A673 (cell line): ENCODE data around the gene CUX1. TPM values are rescaled to one million over a fixed set of nuclear protein-coding genes. Genes with fewer than 3 reads are reported as not detected.

Experiments used
- BruUV-seq: library from RNA; stranded (reverse); fragments of 400-500 nt; replicated peaks from 2 replicates; lab custom pipeline; 2021; lab: Mats Ljungman, UMichigan
- CTCF ChIA-PET: fragments of 300-600 bp; sonication (Branson Sonifier 250); formaldehyde crosslinking; loops from one replicate; lab custom pipeline; 2022; ENCODE audit warnings: antibody characterized with exemption; lab: Charles Lee
- POLR2A ChIA-PET: fragments of 300-600 bp; sonication (Branson Sonifier 250); formaldehyde crosslinking; loops from one replicate; lab custom pipeline; 2022; ENCODE audit warnings: antibody characterized with exemption; ENCODE audit not compliant: low non-redundant PET; lab: Charles Lee
- DNase-seq: peaks from one replicate; pipeline ENCODE4 v3.0.0-alpha.2; 2015; ENCODE audit warnings: low spot score
- H3K27ac ChIP-seq: fragments of 200-600 bp; sonication (generic); 2 replicates; pipeline ENCODE4 v1.5.1; 2016; ENCODE audit warnings: mixed run types, low read depth, mild to moderate bottlenecking, mixed read lengths, antibody characterized with exemption, low read length; ENCODE audit not compliant: poor library complexity, severe bottlenecking
- H3K27me3 ChIP-seq: fragments of 200-600 bp; sonication (generic); replicated peaks from 2 replicates; pipeline ENCODE4 v1.6.1; 2017; ENCODE audit warnings: mixed run types, low read depth, mild to moderate bottlenecking, mixed read lengths, antibody characterized with exemption, low read length; ENCODE audit not compliant: insufficient read depth, poor library complexity
- H3K36me3 ChIP-seq: fragments of 200-600 bp; sonication (generic); 2 replicates; pipeline ENCODE4 v1.6.1; 2016; ENCODE audit warnings: mixed run types, mild to moderate bottlenecking, mixed read lengths, antibody characterized with exemption, low read length; ENCODE audit not compliant: insufficient read depth, poor library complexity, severe bottlenecking
- H3K4me1 ChIP-seq: fragments of 200-600 bp; sonication (generic); 2 replicates; pipeline ENCODE4 v1.6.1; 2017; ENCODE audit warnings: mixed run types, mild to moderate bottlenecking, mixed read lengths, antibody characterized with exemption, low read length; ENCODE audit not compliant: insufficient read depth, poor library complexity, severe bottlenecking
- H3K4me3 ChIP-seq: fragments of 200-600 bp; sonication (generic); 2 replicates; pipeline ENCODE4 v1.5.1; 2016; ENCODE audit warnings: low read depth, mixed run types, mild to moderate bottlenecking, mixed read lengths, low read length; ENCODE audit not compliant: poor library complexity, severe bottlenecking
- H3K9me3 ChIP-seq: fragments of 200-600 bp; sonication (generic); 2 replicates; pipeline ENCODE4 v1.6.1; 2016; ENCODE audit warnings: mixed run types, low read depth, mild to moderate bottlenecking, mixed read lengths, antibody characterized with exemption, low read length; ENCODE audit not compliant: poor library complexity, severe bottlenecking
- EZH2 ChIP-seq: fragments of 200-600 bp; sonication (generic); IDR thresholded peaks from 2 replicates; pipeline ENCODE4 v1.6.1; 2017; ENCODE audit warnings: borderline replicate concordance, low read depth, mild to moderate bottlenecking, mixed read lengths, antibody characterized with exemption, low read length; ENCODE audit not compliant: poor library complexity, severe bottlenecking
- intact Hi-C: fragments of 100-400 bp; cut with micrococcal nuclease; formaldehyde crosslinking; loops from one replicate; pipeline ENCODE4 v1.10.0; 2022; ENCODE audit not compliant: unreplicated experiment
- total RNA-seq: library from RNA; stranded (reverse); gene quantifications from 2 replicates; pipeline ENCODE4 v1.2.3, GENCODE V29; 2021
- TF ChIP-seq, protein P1 (sequence below): fragments of 300-800, 200-600 bp; sonication (generic); conservative IDR thresholded peaks from 2 replicates; pipeline ENCODE4 v1.5.1; 2017; ENCODE audit warnings: low read depth, mild to moderate bottlenecking, antibody characterized with exemption, low read length, moderate library complexity, mixed read lengths

Gene CUX1
- total RNA-seq, 1 experiment from 2014 or later = 49.4 TPM

DNA sequence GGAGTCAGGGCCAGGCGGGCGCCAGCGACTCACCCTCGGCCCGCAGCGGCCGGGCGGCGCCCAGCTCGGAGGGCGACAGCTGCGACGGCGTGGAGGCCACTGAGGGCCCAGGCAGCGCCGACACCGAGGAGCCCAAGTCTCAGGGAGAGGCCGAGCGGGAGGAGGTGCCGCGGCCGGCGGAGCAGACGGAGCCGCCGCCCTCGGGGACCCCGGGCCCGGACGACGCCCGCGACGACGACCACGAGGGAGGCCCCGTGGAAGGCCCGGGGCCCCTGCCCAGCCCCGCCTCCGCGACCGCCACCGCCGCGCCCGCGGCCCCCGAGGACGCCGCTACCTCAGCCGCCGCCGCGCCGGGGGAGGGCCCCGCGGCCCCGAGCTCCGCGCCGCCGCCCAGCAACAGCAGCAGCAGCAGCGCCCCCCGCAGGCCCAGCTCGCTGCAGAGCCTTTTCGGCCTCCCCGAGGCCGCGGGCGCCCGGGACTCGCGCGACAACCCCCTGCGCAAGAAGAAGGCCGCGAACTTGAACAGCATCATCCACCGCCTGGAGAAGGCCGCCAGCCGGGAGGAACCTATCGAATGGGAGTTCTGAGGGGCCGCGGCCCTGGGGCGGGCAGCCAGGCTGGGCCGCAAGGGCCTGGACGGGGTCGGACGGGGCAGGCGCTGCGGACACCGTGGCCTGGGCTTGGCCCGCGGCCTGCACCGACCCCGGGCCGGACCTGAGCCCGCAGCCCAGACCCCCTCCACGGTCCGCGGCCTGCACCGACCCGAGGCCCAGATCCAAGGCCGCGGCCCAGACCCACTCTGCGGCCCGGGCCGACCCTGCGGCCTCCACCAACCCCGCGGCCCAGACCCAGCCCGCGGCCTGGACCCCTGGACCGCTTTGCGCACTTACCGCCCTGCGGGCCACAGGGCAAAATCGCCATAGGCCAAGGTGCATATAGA is 431.3 kb downstream of the CUX1 start:
- intact Hi-C loops = no loop called here
- POLR2A ChIA-PET = no interaction called here
- Histone ChIP-seq H3K9me3 (no peaks in the 10 kb centered on the region), H3K36me3 (peaks cover 3% of the 10 kb centered on the region), H3K27me3 (no peaks in the 10 kb centered on the region), H3K27ac (no peak overlapping the region), H3K4me3 (no peak overlapping the region), H3K4me1 (peaks cover 16% of the 10 kb centered on the region)
- no peak for TF ChIP-seq EZH2
- TF ChIP-seq, protein P1, sequence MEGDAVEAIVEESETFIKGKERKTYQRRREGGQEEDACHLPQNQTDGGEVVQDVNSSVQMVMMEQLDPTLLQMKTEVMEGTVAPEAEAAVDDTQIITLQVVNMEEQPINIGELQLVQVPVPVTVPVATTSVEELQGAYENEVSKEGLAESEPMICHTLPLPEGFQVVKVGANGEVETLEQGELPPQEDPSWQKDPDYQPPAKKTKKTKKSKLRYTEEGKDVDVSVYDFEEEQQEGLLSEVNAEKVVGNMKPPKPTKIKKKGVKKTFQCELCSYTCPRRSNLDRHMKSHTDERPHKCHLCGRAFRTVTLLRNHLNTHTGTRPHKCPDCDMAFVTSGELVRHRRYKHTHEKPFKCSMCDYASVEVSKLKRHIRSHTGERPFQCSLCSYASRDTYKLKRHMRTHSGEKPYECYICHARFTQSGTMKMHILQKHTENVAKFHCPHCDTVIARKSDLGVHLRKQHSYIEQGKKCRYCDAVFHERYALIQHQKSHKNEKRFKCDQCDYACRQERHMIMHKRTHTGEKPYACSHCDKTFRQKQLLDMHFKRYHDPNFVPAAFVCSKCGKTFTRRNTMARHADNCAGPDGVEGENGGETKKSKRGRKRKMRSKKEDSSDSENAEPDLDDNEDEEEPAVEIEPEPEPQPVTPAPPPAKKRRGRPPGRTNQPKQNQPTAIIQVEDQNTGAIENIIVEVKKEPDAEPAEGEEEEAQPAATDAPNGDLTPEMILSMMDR = no peak
- BruUV-seq = no TSS peak
- DNase-seq = no peak
- CTCF ChIA-PET = no interaction called here

DNA sequence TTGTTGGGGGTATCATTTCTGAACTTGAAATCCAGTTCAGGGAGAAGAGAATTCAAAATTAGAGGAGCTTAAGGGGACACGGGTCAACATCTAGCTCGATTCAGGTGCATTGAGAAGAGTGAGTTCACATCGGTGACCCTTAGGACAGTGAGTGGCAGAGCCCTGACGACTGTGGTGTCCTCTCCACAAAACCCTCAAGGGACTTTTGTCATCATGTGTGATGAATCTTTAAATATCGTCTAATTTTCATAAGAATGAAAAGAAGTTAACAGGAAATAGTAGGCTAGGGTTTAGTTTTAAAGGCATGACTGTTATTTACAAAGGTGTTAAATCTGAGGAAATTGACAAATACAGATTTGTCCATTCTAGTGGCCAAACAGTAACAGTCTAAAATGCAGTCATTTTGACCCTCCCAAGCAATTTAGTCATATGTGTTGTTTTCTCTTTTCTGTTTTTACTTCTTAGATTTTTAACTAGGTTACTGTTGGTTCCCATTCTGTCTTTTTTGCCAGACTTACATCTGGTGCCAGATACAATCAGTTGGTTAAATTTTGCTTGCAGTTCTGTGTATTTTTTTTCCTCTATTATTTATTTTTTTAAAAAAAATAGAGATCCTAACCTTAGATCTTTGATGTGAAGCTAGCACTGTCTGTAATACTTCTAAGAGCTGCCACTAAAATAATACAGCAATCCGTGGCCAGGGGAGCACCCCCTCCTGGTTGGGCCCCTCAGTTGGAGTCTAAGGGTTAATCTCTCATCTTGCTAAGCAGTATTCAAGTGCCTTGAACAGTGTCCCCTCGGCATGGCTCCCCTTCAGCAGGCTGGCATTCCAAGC is 434.3 kb downstream of the CUX1 start:
- TF ChIP-seq, protein P1 = no peak
- TF ChIP-seq EZH2 = no peak
- BruUV-seq = TSS peak; percentile 25
- H3K36me3 ChIP-seq = peaks cover 3% of the 10 kb centered on the region
- CTCF ChIA-PET = no interaction called here
- H3K4me3 ChIP-seq = no peak overlapping the region
- H3K4me1 ChIP-seq = peaks cover 16% of the 10 kb centered on the region
- no peak for DNase-seq
- no peak overlapping the region for H3K27ac ChIP-seq
- no peaks in the 10 kb centered on the region for H3K27me3 ChIP-seq
- POLR2A ChIA-PET = no interaction called here
- H3K9me3 ChIP-seq = no peaks in the 10 kb centered on the region
- intact Hi-C loops = no loop called here

DNA sequence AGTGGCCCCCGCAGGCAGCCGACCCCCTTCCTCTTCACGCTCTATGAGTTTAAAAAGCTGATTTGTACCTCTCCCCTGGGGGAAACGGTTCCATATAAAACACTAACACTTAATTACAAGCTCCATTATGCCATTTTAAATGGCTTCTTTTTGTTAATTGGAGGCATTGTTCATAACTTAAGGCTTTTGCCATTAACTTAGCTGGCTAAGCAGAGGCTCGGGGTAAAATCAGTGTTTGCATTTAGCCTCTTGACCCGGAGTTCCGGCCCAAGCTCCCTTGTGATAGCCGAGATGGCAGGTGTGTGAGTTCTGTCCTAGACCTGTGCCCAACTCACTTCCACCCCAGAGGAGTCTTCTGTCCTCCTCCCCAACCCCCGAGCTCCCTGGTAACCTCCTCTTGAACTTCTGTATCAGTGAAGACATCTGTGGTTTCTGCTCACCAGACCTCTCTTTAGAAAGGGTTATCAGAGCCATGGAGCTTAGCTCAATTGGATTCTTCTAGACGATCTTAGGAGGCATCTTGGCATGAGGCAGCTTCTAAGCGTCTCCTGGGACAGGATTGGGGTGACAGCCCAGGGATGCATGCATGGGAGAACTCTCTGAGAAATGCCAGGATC is 435.0 kb downstream of the CUX1 start:
- peaks cover 16% of the 10 kb centered on the region for H3K4me1 ChIP-seq
- H3K36me3 ChIP-seq = peaks cover 3% of the 10 kb centered on the region
- TF ChIP-seq EZH2 = no peak
- TF ChIP-seq, protein P1 = no peak
- intact Hi-C loops = no loop called here
- no peak for DNase-seq
- H3K4me3 ChIP-seq = no peak overlapping the region
- CTCF ChIA-PET = interaction anchor here (0.6 kb wide), 1 partner anchor 771 kb away, joined by 3 read pairs; no protein-coding TSS in a partner anchor
- no peaks in the 10 kb centered on the region for H3K9me3 ChIP-seq
- no TSS peak for BruUV-seq
- POLR2A ChIA-PET = no interaction called here
- no peaks in the 10 kb centered on the region for H3K27me3 ChIP-seq
- no peak overlapping the region for H3K27ac ChIP-seq
